22Rv1 (cell line): Measurements from ENCODE around the gene GINS3.

ENCODE experiments used
- CTCF ChIP-seq: fragments of 450-650 bp; IDR thresholded peaks from 2 replicates; pipeline ENCODE4 v1.5.1; 2017; ENCODE audit warnings: mild to moderate bottlenecking
- ZFX ChIP-seq: fragments of 450-650 bp; IDR thresholded peaks from 2 replicates; pipeline ENCODE4 v1.6.1; 2017; ENCODE audit warnings: antibody characterized with exemption, borderline replicate concordance

GRCh38 chr16:58393138-58393504 is 850 bp downstream of the GINS3 start:
- TF ChIP-seq CTCF: no peak
- TF ChIP-seq ZFX: no peak
